GM23248 (cell line): ENCODE results near the gene GCN1.

ENCODE experiments used
- EZH2 ChIP-seq: fragments of 200-600 bp; sonication (generic); IDR thresholded peaks from 2 replicates; pipeline ENCODE4 v1.6.1; 2018; ENCODE audit warnings: antibody characterized with exemption, mild to moderate bottlenecking; ENCODE audit not compliant: insufficient read depth, poor library complexity, severe bottlenecking
- EZH2phosphoT487 ChIP-seq: fragments of 200-600 bp; sonication (generic); IDR thresholded peaks from 2 replicates; pipeline ENCODE4 v1.6.1; 2018; ENCODE audit warnings: antibody characterized with exemption, moderate library complexity, mild to moderate bottlenecking, low read depth; ENCODE audit not compliant: insufficient read depth

GRCh38 chr12:120134307-120134980, 60.1 kb downstream of the GCN1 start:
- no peak for TF ChIP-seq EZH2phosphoT487
- no peak for TF ChIP-seq EZH2
